Smooth muscle cell of the umbilical artery (primary cell): ENCODE data around the gene CAPZA2. TPM values are rescaled to one million over a fixed set of nuclear protein-coding genes. Genes with fewer than 3 reads are reported as not detected.

Experiments used
- total RNA-seq: library from RNA; depleted of rRNA; stranded (reverse); fragments of >200 nt; gene quantifications from 2 replicates; pipeline ENCODE4 v1.2.3, GENCODE V29; 2014

Gene CAPZA2
- 153 and 257 TPM in 2 replicates for total RNA-seq

DNA sequence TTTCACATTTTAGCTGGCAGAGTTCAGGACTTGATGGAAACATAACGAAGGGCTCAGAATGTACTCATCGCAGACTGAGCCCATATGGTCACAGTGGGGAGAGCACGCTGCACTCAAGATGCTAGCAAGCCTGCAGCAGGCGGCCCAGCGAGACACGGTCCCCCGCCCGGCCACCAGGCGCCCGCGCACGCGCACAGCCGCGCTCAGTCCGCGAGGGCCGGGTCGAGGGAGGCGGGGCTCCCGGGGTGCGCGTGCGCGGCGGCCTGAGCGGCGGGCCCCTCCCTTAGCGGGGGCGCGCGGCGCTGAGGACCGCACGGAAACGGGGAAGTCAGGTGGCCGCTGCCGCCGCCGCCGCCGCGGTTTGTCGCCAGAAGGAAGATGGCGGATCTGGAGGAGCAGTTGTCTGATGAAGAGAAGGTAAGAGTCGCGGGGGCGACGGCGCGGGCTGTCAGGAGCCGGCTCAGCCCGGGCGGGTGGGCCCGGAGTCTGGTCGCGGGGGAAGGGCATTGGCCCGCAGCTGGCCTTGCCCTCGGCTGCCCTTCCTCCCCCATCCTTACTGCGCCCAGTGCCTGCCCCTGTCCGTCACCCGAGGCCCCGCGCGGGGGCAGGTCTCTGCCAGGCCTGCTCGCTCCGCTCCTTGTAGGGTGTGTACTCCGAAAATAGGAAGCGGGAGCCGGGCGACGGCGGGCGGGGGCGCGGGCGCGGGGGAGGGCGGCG, at the start of gene CAPZA2:
CAPZA2 (plus strand) TSS at position 354 of the 717 bp plus-strand sequence; CDS start at position 379, 25 bp downstream.

DNA sequence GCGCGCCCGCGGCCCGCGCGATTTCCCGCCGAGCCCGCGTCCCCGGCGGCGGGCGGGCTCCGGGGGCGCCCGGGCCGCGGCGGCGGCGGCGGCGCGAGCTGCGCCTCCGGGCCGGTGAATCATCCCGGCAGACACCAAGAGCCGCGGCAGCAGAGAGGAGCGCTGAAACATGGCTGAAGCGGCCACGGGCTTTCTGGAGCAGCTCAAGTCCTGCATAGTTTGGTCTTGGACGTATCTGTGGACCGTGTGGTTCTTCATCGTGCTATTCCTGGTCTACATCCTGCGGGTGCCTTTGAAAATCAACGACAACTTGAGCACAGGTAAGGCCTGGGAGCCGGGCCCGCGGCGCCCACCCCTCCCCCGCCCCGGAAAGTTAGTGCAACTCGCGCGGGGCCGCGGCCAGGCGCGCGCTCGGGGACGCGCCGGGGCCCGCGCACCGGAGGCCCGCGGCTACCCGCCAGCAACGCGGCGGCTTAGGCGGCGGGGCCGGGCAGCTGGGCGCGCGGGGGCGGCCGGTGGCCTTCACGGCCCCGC, 91.1 kb downstream of the CAPZA2 start, which contains the start of gene ST7:
ST7 (plus strand) TSS at position 130 of the 534 bp plus-strand sequence; CDS start at position 170, 40 bp downstream.

Other genes with a start within 250 kb of the CAPZA2 start
- 36.2 and 149 TPM in 2 replicates for gene MET, start 190.4 kb upstream of the CAPZA2 start, total RNA-seq
- 18.1 and 20.3 TPM in 2 replicates for gene ST7, start 90.9 kb downstream of the CAPZA2 start, total RNA-seq